D721Med (cell line): ENCODE results near the gene SNX4.

Source experiments
- DNase-seq: peaks from one replicate; pipeline ENCODE4 v3.0.0; 2011; ENCODE audit warnings: low spot score; ENCODE audit not compliant: insufficient read length
- FAIRE-seq: peaks from 2 replicates; lab custom pipeline; 2011; peaks lifted over from hg19 to GRCh38; lab: Jason Lieb, UNC
- CTCF ChIP-seq: IDR thresholded peaks from 2 replicates; pipeline ENCODE4 v1.5.1; 2012; ENCODE audit warnings: mild to moderate bottlenecking, control low read depth; ENCODE audit not compliant: insufficient read depth; ENCODE audit errors: missing control alignments

SNX4 gene

DNA sequence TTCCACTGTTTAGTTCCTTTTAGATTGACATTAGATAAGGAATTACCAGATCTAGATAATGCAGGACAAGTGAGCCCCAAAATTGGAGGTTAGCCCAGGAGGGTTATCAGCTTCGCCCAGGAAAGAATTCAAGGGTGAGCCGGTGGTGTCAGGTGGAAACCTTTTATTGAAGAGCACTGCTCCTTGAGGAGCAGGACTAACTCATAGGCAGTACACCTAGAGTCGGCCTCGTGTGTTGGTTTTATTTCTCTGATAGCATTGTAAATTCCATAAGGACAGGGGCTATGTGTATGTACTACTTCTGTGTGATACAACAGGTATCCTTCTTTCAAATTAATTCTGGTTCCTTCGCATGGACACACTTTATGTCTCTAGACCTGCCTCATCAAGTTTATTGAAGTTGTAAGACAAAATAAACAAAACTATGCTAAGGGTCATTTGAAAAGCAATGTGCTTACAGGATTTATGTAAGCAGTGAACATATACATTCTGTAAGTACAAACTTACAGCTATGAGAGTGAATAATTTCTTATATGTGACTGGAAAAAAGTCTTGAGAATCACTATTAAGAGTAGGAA, 57.2 kb downstream of the SNX4 start:
- DNase-seq (no peak), FAIRE-seq (no peak)
- TF ChIP-seq CTCF: no peak

DNA sequence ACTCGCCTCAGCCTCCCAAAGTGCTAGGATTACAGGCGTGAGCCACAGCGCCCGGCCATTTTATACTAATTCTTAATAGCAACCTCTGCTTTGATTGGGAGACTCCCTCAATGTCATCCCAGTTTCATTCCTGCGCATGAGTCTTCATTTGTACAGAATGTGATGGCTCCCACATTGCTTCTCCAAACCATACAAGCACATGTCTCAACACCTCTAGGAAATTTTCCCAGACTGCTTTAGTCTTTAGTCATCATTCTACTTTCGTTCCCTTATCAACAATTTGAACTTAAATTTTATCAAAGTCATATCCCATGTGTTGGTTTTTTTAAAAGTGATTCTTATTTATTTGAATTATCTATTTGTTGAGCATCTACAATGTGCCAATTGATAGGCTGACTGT, 58.1 kb downstream of the SNX4 start:
- DNase-seq (no peak), FAIRE-seq (no peak)
- no peak for TF ChIP-seq CTCF

DNA sequence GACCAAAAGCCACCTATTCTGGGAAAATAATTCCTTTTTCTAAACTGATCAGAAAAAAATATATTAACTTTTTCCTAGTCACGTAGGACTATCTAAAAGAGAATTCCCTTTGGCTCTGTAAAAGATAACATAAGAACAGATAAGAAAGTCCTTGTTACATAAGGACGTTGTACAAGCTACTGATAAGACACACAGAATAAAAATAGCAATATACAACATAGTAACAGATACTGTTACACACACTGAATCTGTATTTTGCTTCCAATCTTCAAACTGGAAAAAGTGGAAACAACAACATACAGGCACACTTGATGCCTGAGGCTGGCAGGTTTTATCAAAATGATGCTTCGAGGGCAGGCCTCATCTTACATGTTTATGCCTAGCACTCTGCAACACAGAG, 59.8 kb downstream of the SNX4 start:
- no peak for TF ChIP-seq CTCF
- no peak for FAIRE-seq
- DNase-seq: no peak

GRCh38 chr3:125443923-125444322, 76.1 kb downstream of the SNX4 start:
- FAIRE-seq: no peak
- no peak for DNase-seq
- no peak for TF ChIP-seq CTCF

DNA sequence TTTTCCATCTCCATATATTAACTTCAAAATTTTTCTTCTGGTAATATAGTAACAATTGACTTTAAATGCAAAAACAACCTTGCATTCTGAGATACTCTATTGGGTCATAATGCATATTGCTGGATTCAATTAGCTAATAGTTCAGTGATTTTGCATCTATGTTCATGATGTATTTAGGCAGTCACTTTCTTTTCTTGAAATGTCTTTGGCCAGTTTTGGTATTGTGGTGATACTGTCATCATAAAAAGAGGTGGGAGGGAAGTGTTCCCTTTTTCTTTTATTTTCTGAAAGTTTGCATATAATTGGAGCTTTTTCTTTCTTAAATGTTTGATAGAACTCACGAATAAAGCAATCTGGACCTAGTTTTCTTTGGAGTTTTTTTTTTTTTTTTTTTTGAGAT, 77.5 kb downstream of the SNX4 start:
- FAIRE-seq (no peak), DNase-seq (no peak)
- TF ChIP-seq CTCF: no peak

DNA sequence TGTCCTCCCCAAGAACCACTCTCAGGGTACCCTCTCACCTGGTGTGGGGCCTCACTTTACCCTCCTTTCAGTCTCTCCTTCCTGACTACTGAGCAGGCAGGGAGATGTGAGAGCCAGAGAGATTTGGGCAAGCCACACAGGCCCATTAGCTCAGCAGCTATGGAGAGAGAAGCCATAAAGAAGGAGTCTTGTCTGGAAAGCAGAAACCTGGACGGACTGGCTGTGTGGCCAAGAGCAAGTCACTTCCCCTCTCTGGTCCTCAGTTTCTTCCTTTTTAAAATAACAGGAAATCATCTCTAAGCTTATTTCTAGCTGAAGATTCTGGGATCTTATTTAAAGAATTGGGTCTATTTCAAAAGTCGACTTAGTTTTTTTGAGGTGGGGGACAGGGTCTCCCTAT, 79.0 kb downstream of the SNX4 start:
- FAIRE-seq (no peak), DNase-seq (no peak)
- no peak for TF ChIP-seq CTCF

- TF ChIP-seq CTCF: no peak
- no peak for FAIRE-seq
- no peak for DNase-seq
Observed at GRCh38 chr3:125440559-125440955, 79.4 kb downstream of the SNX4 start.
